Astrocyte (in vitro differentiated cells and primary cell): ENCODE measurements around the gene CYB5R2. TPM values are rescaled to one million over a fixed set of nuclear protein-coding genes. Genes with fewer than 3 reads are reported as not detected.

Source experiments
- DNase-seq: peaks from one replicate; pipeline ENCODE4 v3.0.0-alpha.2; 2010; ENCODE audit warnings: low read depth
- FAIRE-seq: peaks from 2 replicates; lab custom pipeline; 2011; peaks lifted over from hg19 to GRCh38; lab: Jason Lieb, UNC
- H2AFZ ChIP-seq: 2 replicates; pipeline ENCODE4 v1.6.0; 2012; ENCODE audit warnings: low read depth, low read length, inconsistent platforms
- H3K27ac ChIP-seq: 2 replicates; pipeline ENCODE4 v1.5.1; 2011; ENCODE audit warnings: low read depth, low read length, inconsistent platforms
- H3K27me3 ChIP-seq: 2 replicates; pipeline ENCODE4 v1.6.0; 2011; ENCODE audit warnings: low read length, inconsistent platforms; ENCODE audit not compliant: insufficient read depth
- H3K36me3 ChIP-seq: 2 replicates; pipeline ENCODE4 v1.5.1; 2011; ENCODE audit warnings: low read length, inconsistent platforms; ENCODE audit not compliant: insufficient read depth
- H3K4me1 ChIP-seq: 2 replicates; pipeline ENCODE4 v1.5.1; 2011; ENCODE audit warnings: low read length, inconsistent platforms; ENCODE audit not compliant: insufficient read depth
- H3K4me2 ChIP-seq: 2 replicates; pipeline ENCODE4 v1.6.0; 2012; ENCODE audit warnings: low read length, inconsistent platforms
- H3K4me3 ChIP-seq: 2 replicates; pipeline ENCODE4 v1.5.1; 2011; ENCODE audit warnings: low read depth, mild to moderate bottlenecking, low read length, inconsistent platforms; ENCODE audit not compliant: insufficient read depth
- H3K79me2 ChIP-seq: 2 replicates; pipeline ENCODE4 v1.6.0; 2012; ENCODE audit warnings: mild to moderate bottlenecking, low read length, inconsistent platforms; ENCODE audit not compliant: insufficient read depth
- H3K9ac ChIP-seq: 2 replicates; pipeline ENCODE4 v1.6.0; 2012; ENCODE audit warnings: mild to moderate bottlenecking, low read length, inconsistent platforms
- H3K9me3 ChIP-seq: 2 replicates; pipeline ENCODE4 v1.5.1; 2012; ENCODE audit warnings: low read depth, mild to moderate bottlenecking, low read length, inconsistent platforms; ENCODE audit not compliant: insufficient read depth
- H4K20me1 ChIP-seq: 2 replicates; pipeline ENCODE4 v1.6.0; 2012; ENCODE audit warnings: low read length, inconsistent platforms; ENCODE audit not compliant: insufficient read depth
- H3K27ac Mint-ChIP-seq: one replicate; pipeline ENCODE4 v1.8.0; 2021; ENCODE audit warnings: mild to moderate bottlenecking, mixed read lengths; ENCODE audit not compliant: unreplicated experiment
- H3K27me3 Mint-ChIP-seq: one replicate; pipeline ENCODE4 v1.8.0; 2021; ENCODE audit warnings: low read depth, mixed read lengths; ENCODE audit not compliant: unreplicated experiment
- H3K36me3 Mint-ChIP-seq: one replicate; pipeline ENCODE4 v1.8.0; 2021; ENCODE audit warnings: low read depth, mixed read lengths; ENCODE audit not compliant: unreplicated experiment
- H3K4me1 Mint-ChIP-seq: one replicate; pipeline ENCODE4 v1.8.0; 2021; ENCODE audit warnings: low read depth, mixed read lengths; ENCODE audit not compliant: unreplicated experiment
- H3K4me3 Mint-ChIP-seq: one replicate; pipeline ENCODE4 v1.8.0; 2021; ENCODE audit warnings: mild to moderate bottlenecking, moderate library complexity, mixed read lengths; ENCODE audit not compliant: unreplicated experiment
- H3K9me3 Mint-ChIP-seq: one replicate; pipeline ENCODE4 v1.8.0; 2021; ENCODE audit warnings: mild to moderate bottlenecking, mixed read lengths; ENCODE audit not compliant: unreplicated experiment
- EZH2 ChIP-seq: IDR thresholded peaks from 2 replicates; pipeline ENCODE4 v1.6.1; 2012; ENCODE audit warnings: mild to moderate bottlenecking, low read length, inconsistent platforms; ENCODE audit not compliant: insufficient read depth
- total RNA-seq: library from RNA; stranded (reverse); gene quantifications from 2 replicates; pipeline ENCODE4 v1.2.1, GENCODE V29; 2021
- TF ChIP-seq, protein P1 (sequence below): IDR thresholded peaks from 2 replicates; pipeline ENCODE4 v1.5.1; 2011; ENCODE audit warnings: low read depth, mild to moderate bottlenecking, inconsistent platforms, low read length, moderate library complexity; ENCODE audit not compliant: insufficient read depth

The CYB5R2 gene
- total RNA-seq, 1 donor from 2014 or later = 11.9 TPM

DNA sequence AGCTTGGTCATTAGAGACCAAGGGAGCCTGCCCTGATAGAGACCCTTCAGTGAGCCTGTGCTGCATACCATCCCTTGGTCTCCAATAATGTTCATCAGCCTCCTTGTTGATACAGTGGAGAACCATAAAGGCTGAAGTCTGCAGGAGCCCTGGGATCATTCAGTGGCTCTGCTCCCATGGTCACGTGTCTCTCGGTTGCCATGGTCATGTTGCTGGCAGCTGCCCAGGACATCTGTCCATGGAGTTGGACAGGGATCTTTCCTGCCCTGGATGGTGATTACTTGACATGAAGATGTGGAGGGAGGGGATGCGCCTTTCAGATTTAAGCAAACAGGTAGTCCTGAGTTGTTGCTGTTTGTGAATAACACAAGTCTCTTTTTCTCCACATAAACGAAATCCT lies 38.2 kb downstream of the CYB5R2 start:
- no peaks in the 10 kb centered on the region for H4K20me1 ChIP-seq
- H3K4me3 ChIP-seq = no peak overlapping the region
- H3K4me1 ChIP-seq = peaks cover 3% of the 10 kb centered on the region
- no peak for FAIRE-seq
- H3K4me2 ChIP-seq = no peak overlapping the region
- H3K27ac ChIP-seq = no peak overlapping the region
- H3K9ac ChIP-seq = no peak overlapping the region
- Mint-ChIP-seq H3K4me1 (no peaks in the 10 kb centered on the region), H3K9me3 (no peaks in the 10 kb centered on the region), H3K27me3 (peaks cover 29% of the 10 kb centered on the region), H3K36me3 (peaks cover 3% of the 10 kb centered on the region), H3K27ac (no peak overlapping the region), H3K4me3 (no peak overlapping the region)
- H3K9me3 ChIP-seq = no peaks in the 10 kb centered on the region
- H2AFZ ChIP-seq = no peak overlapping the region
- H3K36me3 ChIP-seq = no peaks in the 10 kb centered on the region
- H3K27me3 ChIP-seq = no peaks in the 10 kb centered on the region
- no peak for DNase-seq
- TF ChIP-seq, protein P1, sequence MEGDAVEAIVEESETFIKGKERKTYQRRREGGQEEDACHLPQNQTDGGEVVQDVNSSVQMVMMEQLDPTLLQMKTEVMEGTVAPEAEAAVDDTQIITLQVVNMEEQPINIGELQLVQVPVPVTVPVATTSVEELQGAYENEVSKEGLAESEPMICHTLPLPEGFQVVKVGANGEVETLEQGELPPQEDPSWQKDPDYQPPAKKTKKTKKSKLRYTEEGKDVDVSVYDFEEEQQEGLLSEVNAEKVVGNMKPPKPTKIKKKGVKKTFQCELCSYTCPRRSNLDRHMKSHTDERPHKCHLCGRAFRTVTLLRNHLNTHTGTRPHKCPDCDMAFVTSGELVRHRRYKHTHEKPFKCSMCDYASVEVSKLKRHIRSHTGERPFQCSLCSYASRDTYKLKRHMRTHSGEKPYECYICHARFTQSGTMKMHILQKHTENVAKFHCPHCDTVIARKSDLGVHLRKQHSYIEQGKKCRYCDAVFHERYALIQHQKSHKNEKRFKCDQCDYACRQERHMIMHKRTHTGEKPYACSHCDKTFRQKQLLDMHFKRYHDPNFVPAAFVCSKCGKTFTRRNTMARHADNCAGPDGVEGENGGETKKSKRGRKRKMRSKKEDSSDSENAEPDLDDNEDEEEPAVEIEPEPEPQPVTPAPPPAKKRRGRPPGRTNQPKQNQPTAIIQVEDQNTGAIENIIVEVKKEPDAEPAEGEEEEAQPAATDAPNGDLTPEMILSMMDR = no peak
- no peaks in the 10 kb centered on the region for H3K79me2 ChIP-seq

DNA sequence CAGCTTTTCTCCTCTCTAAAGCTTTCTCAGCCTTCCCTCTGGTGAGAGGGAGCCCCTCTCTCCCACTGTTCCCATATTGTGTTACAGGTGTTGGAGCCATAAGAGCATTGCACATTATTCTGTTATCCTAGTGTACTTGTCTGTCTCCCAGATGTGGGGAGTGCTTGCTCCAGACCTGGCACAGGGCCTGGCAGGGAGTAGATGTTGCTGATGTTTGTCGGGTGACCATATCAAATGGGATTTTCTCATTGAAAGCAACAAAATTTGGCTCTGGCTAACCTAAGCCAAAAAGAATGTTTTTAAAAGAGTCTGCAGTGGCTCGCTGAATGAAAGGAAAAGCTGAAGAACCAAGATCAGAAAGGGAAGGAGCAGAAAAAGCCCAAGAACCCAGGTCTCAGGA lies 41.1 kb downstream of the CYB5R2 start:
- Histone ChIP-seq H3K36me3 (no peaks in the 10 kb centered on the region), H3K79me2 (no peaks in the 10 kb centered on the region), H4K20me1 (no peaks in the 10 kb centered on the region), H2AFZ (no peak overlapping the region), H3K27ac (no peak overlapping the region), H3K4me1 (no peaks in the 10 kb centered on the region), H3K4me3 (no peak overlapping the region), H3K4me2 (no peak overlapping the region), H3K9ac (no peak overlapping the region), H3K9me3 (no peaks in the 10 kb centered on the region), H3K27me3 (peaks cover 2% of the 10 kb centered on the region)
- no peak overlapping the region for H3K4me3 Mint-ChIP-seq
- FAIRE-seq (no peak), DNase-seq (no peak)
- peaks cover 27% of the 10 kb centered on the region for H3K27me3 Mint-ChIP-seq
- no peaks in the 10 kb centered on the region for H3K9me3 Mint-ChIP-seq
- H3K27ac Mint-ChIP-seq = no peak overlapping the region
- TF ChIP-seq, protein P1 = no peak
- TF ChIP-seq EZH2 = no peak
- peaks cover 7% of the 10 kb centered on the region for H3K36me3 Mint-ChIP-seq
- H3K4me1 Mint-ChIP-seq = no peaks in the 10 kb centered on the region

DNA sequence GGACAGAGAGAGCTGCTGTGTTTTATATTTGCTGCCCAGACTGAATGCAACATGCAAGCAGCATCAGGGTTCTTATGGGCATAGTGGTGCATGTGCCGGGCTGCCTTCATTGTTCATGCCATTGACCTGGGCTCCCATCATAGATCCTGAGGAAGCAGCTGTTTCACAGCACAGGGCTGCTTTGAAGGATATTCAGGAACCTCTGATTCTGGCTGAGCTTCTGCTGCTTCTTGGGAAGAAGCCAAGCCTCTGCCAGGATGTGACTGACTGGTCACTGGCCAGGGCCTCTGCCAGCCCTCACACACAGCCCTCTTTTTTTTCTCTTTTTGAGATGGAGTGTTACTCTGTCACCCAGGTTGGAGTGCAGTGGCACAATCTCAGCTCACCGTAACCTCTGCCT lies 43.3 kb downstream of the CYB5R2 start:
- Histone ChIP-seq H3K4me2 (no peak overlapping the region), H3K36me3 (no peaks in the 10 kb centered on the region), H3K79me2 (no peaks in the 10 kb centered on the region), H4K20me1 (no peaks in the 10 kb centered on the region), H3K4me1 (no peaks in the 10 kb centered on the region), H2AFZ (no peak overlapping the region), H3K27me3 (peaks cover 2% of the 10 kb centered on the region), H3K9ac (no peak overlapping the region), H3K4me3 (no peak overlapping the region), H3K27ac (no peak overlapping the region), H3K9me3 (no peaks in the 10 kb centered on the region)
- peaks cover 33% of the 10 kb centered on the region for H3K27me3 Mint-ChIP-seq
- FAIRE-seq (no peak), DNase-seq (no peak)
- no peaks in the 10 kb centered on the region for H3K4me1 Mint-ChIP-seq
- no peak overlapping the region for H3K4me3 Mint-ChIP-seq
- TF ChIP-seq, protein P1 = no peak
- TF ChIP-seq EZH2 = no peak
- no peak overlapping the region for H3K27ac Mint-ChIP-seq
- H3K9me3 Mint-ChIP-seq = no peaks in the 10 kb centered on the region
- H3K36me3 Mint-ChIP-seq = peaks cover 7% of the 10 kb centered on the region
